Femur (tissue), 1 donor: ENCODE results near the gene MLKL.
"Not testable (repeated sequence)": the region's sequence is repeated elsewhere in the genome, so short reads cannot be mapped to it uniquely, and the experiment has no call there.

Experiments used
- DNase-seq: peaks from one replicate; pipeline ENCODE4 v3.0.0-alpha.2; 2017

The MLKL gene

GRCh38 chr16:74731853-74732477 lies 31.3 kb upstream of the MLKL start:
- no peak for DNase-seq

- DNase-seq: no peak
Observed at GRCh38 chr16:74729783-74730683, 29.4 kb upstream of the MLKL start.

- no peak for DNase-seq
Observed at GRCh38 chr16:74727903-74728302, 27.2 kb upstream of the MLKL start.

GRCh38 chr16:74726716-74727115 lies 26.1 kb upstream of the MLKL start:
- no peak for DNase-seq

GRCh38 chr16:74725651-74726455 lies 25.2 kb upstream of the MLKL start:
- DNase-seq: no peak

GRCh38 chr16:74724820-74725549 lies 24.3 kb upstream of the MLKL start:
- DNase-seq: no peak

- no peak for DNase-seq
Observed at GRCh38 chr16:74723256-74723655, 22.6 kb upstream of the MLKL start.

- not testable (repeated sequence) for DNase-seq
Observed at GRCh38 chr16:74722156-74722555, 21.5 kb upstream of the MLKL start.

GRCh38 chr16:74721716-74722115 lies 21.1 kb upstream of the MLKL start:
- no peak for DNase-seq

GRCh38 chr16:74720579-74720978 lies 19.9 kb upstream of the MLKL start:
- DNase-seq: no peak

GRCh38 chr16:74718741-74719610 lies 18.3 kb upstream of the MLKL start:
- no peak for DNase-seq

GRCh38 chr16:74718140-74718539 lies 17.5 kb upstream of the MLKL start:
- DNase-seq: no peak

GRCh38 chr16:74717367-74717766 lies 16.7 kb upstream of the MLKL start:
- DNase-seq: no peak

GRCh38 chr16:74716355-74716754 lies 15.7 kb upstream of the MLKL start:
- DNase-seq: no peak

- DNase-seq: no peak
Observed at GRCh38 chr16:74713876-74714275, 13.2 kb upstream of the MLKL start.

GRCh38 chr16:74713325-74713724 lies 12.7 kb upstream of the MLKL start:
- no peak for DNase-seq

- no peak for DNase-seq
Observed at GRCh38 chr16:74711938-74712337, 11.3 kb upstream of the MLKL start.

GRCh38 chr16:74710401-74710800 lies 9.7 kb upstream of the MLKL start:
- DNase-seq: no peak

- DNase-seq: peak; percentile 87
Observed at GRCh38 chr16:74709441-74709877, 8.8 kb upstream of the MLKL start.

GRCh38 chr16:74700116-74700437 lies 585 bp downstream of the MLKL start:
- no peak for DNase-seq

GRCh38 chr16:74699666-74700065 lies 996 bp downstream of the MLKL start:
- no peak for DNase-seq

- no peak for DNase-seq
Observed at GRCh38 chr16:74698222-74698621, 2.4 kb downstream of the MLKL start.
